ENCODE measurements around the gene STXBP4.

The STXBP4 gene

DNA sequence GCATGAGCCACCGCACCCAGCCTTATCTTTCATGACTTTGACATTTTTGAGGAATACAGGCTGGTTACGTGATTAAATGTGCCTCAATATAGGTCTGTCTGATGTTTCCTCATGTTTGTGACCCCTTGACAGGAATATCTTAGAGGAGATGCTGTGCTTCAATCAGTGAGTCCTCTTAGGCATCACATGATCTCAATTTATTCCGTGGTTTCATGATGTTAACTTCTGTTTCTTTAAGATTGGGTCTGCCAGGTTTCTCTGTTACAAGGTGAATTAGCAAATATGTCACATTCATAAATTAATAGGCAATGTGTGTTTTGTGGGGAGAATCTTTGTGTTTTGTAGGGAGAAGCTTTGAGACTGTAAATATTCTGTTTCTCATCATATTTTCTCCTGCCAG lies 3.3 kb downstream of the STXBP4 start:
- DNase-seq, result no peak

DNA sequence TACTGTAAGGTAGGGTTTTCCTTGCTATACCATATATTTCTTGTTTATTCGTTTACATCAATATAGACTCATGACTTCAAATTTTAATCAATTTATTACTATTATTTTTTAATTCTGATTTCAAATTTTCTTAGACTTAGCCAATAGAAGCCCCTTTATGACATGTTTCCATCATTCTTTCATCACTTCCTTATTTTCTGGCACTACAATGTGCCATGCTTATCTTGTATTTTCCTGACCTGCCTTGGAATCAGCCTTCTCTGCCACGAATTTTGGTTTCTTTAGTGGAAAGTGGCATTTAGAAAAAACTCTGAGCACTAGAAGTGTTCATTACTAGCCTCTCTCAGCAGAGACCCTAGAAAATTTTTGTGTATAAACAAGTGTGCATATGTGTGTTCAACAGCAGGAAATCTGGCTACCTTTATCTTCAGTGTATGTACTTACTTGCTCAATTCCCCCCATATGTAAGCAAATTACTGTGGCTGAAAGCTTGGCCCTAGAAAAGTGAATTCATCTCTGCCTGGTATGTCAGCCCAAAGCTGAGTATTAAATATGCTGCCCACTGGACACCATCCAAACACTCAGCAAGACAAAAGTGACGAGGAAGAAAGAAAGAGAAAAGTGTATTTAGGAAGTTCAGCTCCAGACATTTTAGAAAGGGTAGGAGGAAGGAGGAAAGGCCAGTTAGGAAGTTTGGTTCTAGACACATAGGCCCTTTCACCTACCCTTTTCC lies 4.0 kb downstream of the STXBP4 start:
- DNase-seq, result no peak

GRCh38 chr17:54974759-54975158 lies 6.2 kb downstream of the STXBP4 start:
- no peak for DNase-seq

- DNase-seq, result no peak
Measured at GRCh38 chr17:54976316-54976715, 7.8 kb downstream of the STXBP4 start.

GRCh38 chr17:54977744-54978143 lies 9.2 kb downstream of the STXBP4 start:
- DNase-seq, result no peak

DNA sequence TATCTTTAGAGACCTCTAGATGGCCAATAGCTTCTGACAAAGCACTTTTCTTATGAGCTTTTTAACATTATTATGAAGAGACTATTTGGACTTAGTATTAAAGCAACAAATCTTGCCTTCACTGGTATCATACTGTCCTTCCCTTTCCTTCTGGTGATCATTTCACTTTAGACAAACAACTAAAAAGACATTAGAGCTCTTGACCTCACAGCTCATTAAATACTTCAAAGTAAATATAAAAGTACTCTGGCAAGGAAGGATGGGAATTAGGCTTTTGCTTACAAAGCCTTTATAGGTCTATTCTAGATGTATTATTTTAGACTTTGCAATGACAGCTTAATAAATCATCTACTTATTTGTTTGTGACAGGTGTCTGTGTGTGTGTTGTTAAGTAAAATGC lies 11.1 kb downstream of the STXBP4 start:
- DNase-seq, result no peak

GRCh38 chr17:54980375-54980774 lies 11.8 kb downstream of the STXBP4 start:
- no peak for DNase-seq

GRCh38 chr17:54982399-54982798 lies 13.8 kb downstream of the STXBP4 start:
- DNase-seq, result no peak

GRCh38 chr17:54983260-54983659 lies 14.7 kb downstream of the STXBP4 start:
- no peak for DNase-seq

GRCh38 chr17:54985476-54985875 lies 16.9 kb downstream of the STXBP4 start:
- DNase-seq, result no peak

- DNase-seq, result no peak
Measured at GRCh38 chr17:54990118-54990517, 21.6 kb downstream of the STXBP4 start.

DNA sequence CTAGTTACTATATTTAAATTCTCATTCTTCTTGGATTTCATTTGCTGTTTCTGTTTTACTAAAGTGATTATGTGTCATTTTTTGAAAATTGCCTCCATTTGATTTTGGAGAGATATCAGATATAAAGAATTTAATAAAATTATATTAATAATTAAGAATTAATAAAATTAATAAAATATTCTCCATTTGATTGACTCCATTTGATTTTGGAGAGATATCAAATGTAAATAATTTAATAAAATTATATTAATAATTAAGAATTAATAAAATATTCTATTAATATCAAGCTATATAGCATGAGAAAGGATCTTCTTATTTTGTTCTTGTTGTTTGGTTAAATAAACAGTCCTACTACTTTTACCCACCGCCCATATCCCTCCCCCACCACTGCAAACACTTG lies 23.0 kb downstream of the STXBP4 start:
- DNase-seq, result no peak

- DNase-seq, result no peak
Measured at GRCh38 chr17:54992797-54993639, 24.5 kb downstream of the STXBP4 start.

- DNase-seq, result no peak
Measured at GRCh38 chr17:54996441-54996840, 27.9 kb downstream of the STXBP4 start.

GRCh38 chr17:55002458-55002857 lies 33.9 kb downstream of the STXBP4 start:
- DNase-seq, result no peak

GRCh38 chr17:55004484-55004883 lies 35.9 kb downstream of the STXBP4 start:
- no peak for DNase-seq

- DNase-seq, result no peak
Measured at GRCh38 chr17:55005520-55005919, 37.0 kb downstream of the STXBP4 start.

DNA sequence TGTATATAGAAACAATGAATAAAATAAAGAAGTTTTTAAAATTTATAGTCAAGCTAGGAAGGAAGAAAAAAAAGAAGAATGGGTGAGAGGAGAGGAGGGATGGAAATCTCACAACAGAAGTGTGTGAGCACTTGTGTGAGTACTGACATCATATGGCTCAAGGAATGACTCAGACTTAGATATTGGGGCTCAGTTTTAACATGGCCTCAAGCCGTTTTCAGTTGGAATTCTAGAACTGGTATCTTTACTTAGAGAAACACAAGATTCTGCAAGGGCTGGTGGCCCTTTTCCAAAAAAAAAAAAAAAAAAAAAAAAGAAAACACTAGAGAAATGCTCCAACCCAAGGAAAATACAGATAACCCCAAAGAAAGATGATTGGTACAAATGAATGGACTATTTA lies 55.1 kb downstream of the STXBP4 start:
- DNase-seq, result no peak

- DNase-seq, result no peak
Measured at GRCh38 chr17:55037828-55038227, 69.3 kb downstream of the STXBP4 start.

GRCh38 chr17:55038291-55038690 lies 69.7 kb downstream of the STXBP4 start:
- DNase-seq, result no peak

GRCh38 chr17:55040611-55041010 lies 72.0 kb downstream of the STXBP4 start:
- DNase-seq, result no peak

DNA sequence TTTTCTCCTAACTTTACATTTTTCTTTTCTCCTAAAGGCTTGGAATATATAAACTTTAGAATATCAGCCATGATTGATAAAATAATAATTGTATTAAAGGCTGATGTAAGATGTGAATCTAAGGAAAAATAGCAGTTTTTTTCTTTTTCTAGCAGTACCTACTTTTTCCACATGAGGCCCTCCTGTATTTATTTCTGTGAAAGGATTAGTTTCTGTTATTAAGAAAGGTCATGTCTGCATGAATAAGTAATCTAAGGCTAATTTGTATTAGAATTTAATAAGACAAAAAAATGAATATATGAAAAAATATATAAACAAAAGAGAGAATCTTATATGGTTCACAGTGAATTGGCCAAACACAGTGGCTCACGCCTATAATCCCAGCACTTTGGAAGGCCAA lies 85.3 kb downstream of the STXBP4 start:
- DNase-seq, result no peak

GRCh38 chr17:55054429-55054828 lies 85.9 kb downstream of the STXBP4 start:
- DNase-seq, result no peak

- DNase-seq, result peak; percentile 24
Measured at GRCh38 chr17:55056526-55056925, 88.0 kb downstream of the STXBP4 start.

Data from femur (tissue), 1 donor.